Upper lobe of left lung (tissue), 6 donors: ENCODE measurements around the gene AHSG. TPM values are rescaled to one million over a fixed set of nuclear protein-coding genes. Genes with fewer than 3 reads are reported as not detected.

ENCODE experiments used
- ATAC-seq, 2 donors: fragments of 200-7000 bp; cut with Tn5 transposase; one replicate each; pipeline ENCODE4 v1.9.1; 2022; ENCODE audit warnings: mild to moderate bottlenecking in 2 of 2, moderate library complexity in 2 of 2; ENCODE audit not compliant: low FRiP score in 2 of 2
- DNase-seq, 2 donors: peaks; one replicate each; pipeline ENCODE4 v3.0.0-alpha.2; 2019 to 2020
- H3K27ac ChIP-seq, 4 donors: fragments of 200-600 bp; sonication (generic); one replicate each; pipeline ENCODE4 v1.5.1; 2016 to 2019
- H3K27me3 ChIP-seq, 4 donors: fragments of 200-600 bp; sonication (generic); one replicate each; pipeline ENCODE4 v1.5.1; 2017 to 2019
- H3K36me3 ChIP-seq, 4 donors: fragments of 200-600 bp; sonication (generic); one replicate each; pipeline ENCODE4 v1.5.1; 2016 to 2019
- H3K4me1 ChIP-seq, 4 donors: fragments of 200-600 bp; sonication (generic); one replicate each; pipeline ENCODE4 v1.5.1; 2018 to 2019
- H3K4me3 ChIP-seq, 4 donors: fragments of 200-600 bp; sonication (generic); one replicate each; pipeline ENCODE4 v1.5.1; 2017 to 2019; ENCODE audit warnings: mild to moderate bottlenecking in 2 of 4, moderate library complexity in 1 of 4
- H3K9me3 ChIP-seq, 4 donors: fragments of 200-600 bp; sonication (generic); one replicate each; pipeline ENCODE4 v1.5.1; 2018 to 2019
- CTCF ChIP-seq, 6 experiments: fragments of 450-650 bp in 4 of 6; fragments of 200-600 bp in 2 of 6; sonication (generic) in 2 of 6; IDR thresholded peaks; one replicate each; pipeline ENCODE4 v1.5.1; 2016 to 2019; ENCODE audit warnings: antibody characterized with exemption in 6 of 6
- EP300 ChIP-seq, 4 donors: sonication (generic); formaldehyde crosslinking; IDR thresholded peaks; one replicate each; pipeline ENCODE4 v1.5.1; 2017; ENCODE audit warnings: antibody characterized with exemption in 4 of 4, control low read depth in 2 of 4
- POLR2A ChIP-seq, 4 donors: fragments of 450-650 bp; IDR thresholded peaks; one replicate each; pipeline ENCODE4 v1.5.1; 2016 to 2017; ENCODE audit warnings: antibody characterized with exemption in 4 of 4, mild to moderate bottlenecking in 2 of 4
- POLR2AphosphoS5 ChIP-seq, 2 donors: sonication (generic); formaldehyde crosslinking; IDR thresholded peaks; one replicate each; pipeline ENCODE4 v1.5.1; 2017; ENCODE audit warnings: antibody characterized with exemption in 2 of 2
- WGBS, 2 donors: methylation state at CpG; one replicate each; pipeline ENCODE4 v1.1.5; 2017 to 2018; 5-methylcytosine and 5-hydroxymethylcytosine counted together
- total RNA-seq, 6 donors: library from RNA; depleted of rRNA in 4 of 6; stranded (reverse); fragments of >200 nt in 4 of 6; gene quantifications; one replicate each; pipeline versions ENCODE4 v1.1.0 to v1.2.1, GENCODE V29; 2016 to 2021
- donor health status: DM: no; HTN: no; CAD: no; lungs with moderate emphysema.
- donor health status: DM: no; HTN: yes; CAD: no; lungs with severe emphysema.

Gene AHSG
- total RNA-seq, 6 donors from 2014 or later: 1.1 to 1.5 TPM; not detected in 4

- no peaks in the 10 kb centered on the region for H3K9me3 ChIP-seq
- H3K4me1 ChIP-seq: peaks cover 3 to 6% (median 5%) of the 10 kb centered on the region in 4 donors
- ATAC-seq (no peak), DNase-seq (no peak)
- no peak for TF ChIP-seq POLR2AphosphoS5 (IDR thresholded peaks at IDR 0.05)
- H3K4me3 ChIP-seq: no peak overlapping the region
- WGBS, 2 donors: 65 to 74% methylated on average over 2 to 5 of the region's 5 CpGs
- H3K27me3 ChIP-seq: no peaks in the 10 kb centered on the region
- no peak overlapping the region for H3K27ac ChIP-seq
- H3K36me3 ChIP-seq: no peaks in the 10 kb centered on the region
Observed at GRCh38 chr3:186612065-186612464, 795 bp upstream of the AHSG start.

GRCh38 chr3:186613637-186614265, 891 bp downstream of the AHSG start:
- H3K4me1 ChIP-seq: peaks cover 7 to 10% (median 8%) of the 10 kb centered on the region in 4 donors
- no peak overlapping the region for H3K4me3 ChIP-seq
- H3K27ac ChIP-seq: no peak overlapping the region
- DNase-seq (no peak), ATAC-seq (no peak)
- no peaks in the 10 kb centered on the region for H3K9me3 ChIP-seq
- TF ChIP-seq POLR2A (IDR thresholded peaks at IDR 0.05) (no peak), POLR2AphosphoS5 (IDR thresholded peaks at IDR 0.05) (no peak), EP300 (IDR thresholded peaks at IDR 0.05) (no peak), CTCF (IDR thresholded peaks at IDR 0.05) (no peak)
- no peaks in the 10 kb centered on the region for H3K36me3 ChIP-seq
- WGBS, 2 donors: 47 to 50% methylated on average over 4 of the region's 4 CpGs
- H3K27me3 ChIP-seq: no peaks in the 10 kb centered on the region

- no peak for ATAC-seq
- no peak overlapping the region for H3K4me3 ChIP-seq
- no peak for DNase-seq
- H3K36me3 ChIP-seq: no peaks in the 10 kb centered on the region
- 26 to 47% methylated on average over 6 of the region's 6 CpGs for WGBS, 2 donors
- no peak overlapping the region for H3K27ac ChIP-seq
- no peaks in the 10 kb centered on the region for H3K9me3 ChIP-seq
- H3K4me1 ChIP-seq: peaks cover 7 to 10% (median 8%) of the 10 kb centered on the region in 4 donors
- no peaks in the 10 kb centered on the region for H3K27me3 ChIP-seq
- no peak for TF ChIP-seq EP300 (IDR thresholded peaks at IDR 0.05)
- no peak for TF ChIP-seq POLR2A (IDR thresholded peaks at IDR 0.05)
- TF ChIP-seq POLR2AphosphoS5 (IDR thresholded peaks at IDR 0.05): no peak
- TF ChIP-seq CTCF (IDR thresholded peaks at IDR 0.05): no peak
Observed at GRCh38 chr3:186614266-186614596, 1.4 kb downstream of the AHSG start.

GRCh38 chr3:186614597-186615483, 2.0 kb downstream of the AHSG start:
- Histone ChIP-seq H3K27ac (no peak overlapping the region), H3K4me3 (no peak overlapping the region), H3K4me1 (peaks cover 7 to 10% (median 8%) of the 10 kb centered on the region in 4 donors), H3K9me3 (no peaks in the 10 kb centered on the region), H3K27me3 (no peaks in the 10 kb centered on the region), H3K36me3 (no peaks in the 10 kb centered on the region)
- no peak for TF ChIP-seq POLR2AphosphoS5 (IDR thresholded peaks at IDR 0.05)
- TF ChIP-seq CTCF (IDR thresholded peaks at IDR 0.05): peak; percentile 80 to 99 (median 90)
- WGBS, 2 donors: 34 to 35% methylated on average over 16 of the region's 16 CpGs
- DNase-seq (peak in 1 of 2 donors; percentile 74), ATAC-seq (peak; percentile 76 to 87)

- no peak for ATAC-seq
- Histone ChIP-seq H3K4me1 (peaks cover 7 to 10% (median 8%) of the 10 kb centered on the region in 4 donors), H3K27me3 (no peaks in the 10 kb centered on the region), H3K36me3 (no peaks in the 10 kb centered on the region), H3K27ac (no peak overlapping the region), H3K9me3 (no peaks in the 10 kb centered on the region), H3K4me3 (no peak overlapping the region)
- WGBS, 2 donors: 85 to 87% methylated on average over 8 of the region's 8 CpGs
- peak in 1 of 2 donors; percentile 18 for DNase-seq
- TF ChIP-seq EP300 (IDR thresholded peaks at IDR 0.05) (no peak), POLR2A (IDR thresholded peaks at IDR 0.05) (no peak), POLR2AphosphoS5 (IDR thresholded peaks at IDR 0.05) (no peak), CTCF (IDR thresholded peaks at IDR 0.05) (no peak)
Observed at GRCh38 chr3:186616299-186616617, 3.4 kb downstream of the AHSG start.
